ENCODE measurements around the gene MLEC.

The MLEC gene

GRCh38 chr12:120656008-120656407 is 30.9 kb upstream of the MLEC start:
- Histone ChIP-seq H3K27me3 (ENCODE audit: insufficient read depth, poor library complexity, severe bottlenecking) (no peaks in the 10 kb centered on the region), H3K9me3 (ENCODE audit: severe bottlenecking) (no peaks in the 10 kb centered on the region), H3K4me3 (ENCODE audit: severe bottlenecking) (no peak overlapping the region), H3K4me1 (ENCODE audit: insufficient read depth, poor library complexity, severe bottlenecking) (peaks cover 4% of the 10 kb centered on the region), H3K27ac (ENCODE audit: poor library complexity, severe bottlenecking) (no peak overlapping the region), H3K36me3 (ENCODE audit: low read depth) (no peaks in the 10 kb centered on the region)
- DNase-seq (ENCODE audit: low spot score) (no peak), ATAC-seq (ENCODE audit: low read depth) (no peak)
- no peak for TF ChIP-seq CTCF (IDR thresholded peaks at IDR 0.05; ENCODE audit: poor library complexity, severe bottlenecking)

DNA sequence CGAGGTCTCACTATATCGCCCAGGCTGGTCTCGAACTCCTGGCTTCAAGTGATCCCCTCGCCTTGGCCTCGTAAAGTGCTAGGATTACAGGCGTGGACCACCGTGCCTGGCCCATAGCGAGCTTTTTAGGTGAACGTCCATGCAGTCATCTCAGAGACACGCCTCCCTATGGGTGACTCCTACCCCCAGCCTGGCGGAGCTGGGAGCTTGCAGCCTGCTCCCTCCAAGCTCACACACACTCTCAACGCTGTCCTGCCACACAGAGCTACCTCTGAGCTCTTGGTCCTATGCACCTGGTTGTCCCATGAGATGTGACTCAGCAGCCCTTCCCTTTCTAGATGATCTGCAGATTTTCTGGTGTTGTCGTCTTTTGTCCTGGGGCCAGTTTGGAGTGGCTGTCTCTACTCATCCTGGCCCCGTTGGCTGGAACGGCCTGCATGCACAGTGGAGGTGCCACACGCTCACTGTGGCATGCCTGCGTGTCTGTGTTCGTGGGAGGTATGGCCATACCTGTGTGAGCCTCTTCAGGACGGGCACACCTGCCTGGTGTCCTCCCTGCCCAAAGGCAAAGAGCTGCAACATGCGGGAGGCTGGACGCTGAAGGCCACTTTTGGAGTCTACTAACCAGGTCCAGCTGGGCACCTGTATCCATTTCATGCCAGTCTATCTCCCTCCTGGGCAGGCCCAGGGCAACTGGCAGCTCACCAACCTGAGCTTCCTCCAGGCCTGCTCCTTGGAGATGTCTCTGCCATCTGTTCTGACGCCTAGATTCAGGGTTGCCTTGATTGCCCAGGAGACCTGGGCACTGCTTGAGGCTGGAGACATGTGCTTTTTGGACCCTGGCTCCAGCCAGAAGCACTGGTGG is 28.4 kb upstream of the MLEC start:
- ATAC-seq (ENCODE audit: low read depth) = no peak
- Histone ChIP-seq H3K27ac (ENCODE audit: poor library complexity, severe bottlenecking) (no peak overlapping the region), H3K4me1 (ENCODE audit: insufficient read depth, poor library complexity, severe bottlenecking) (no peaks in the 10 kb centered on the region), H3K4me3 (ENCODE audit: severe bottlenecking) (no peak overlapping the region), H3K9me3 (ENCODE audit: severe bottlenecking) (no peaks in the 10 kb centered on the region), H3K36me3 (ENCODE audit: low read depth) (no peaks in the 10 kb centered on the region), H3K27me3 (ENCODE audit: insufficient read depth, poor library complexity, severe bottlenecking) (no peaks in the 10 kb centered on the region)
- no peak for TF ChIP-seq CTCF (IDR thresholded peaks at IDR 0.05; ENCODE audit: poor library complexity, severe bottlenecking)
- no peak for DNase-seq (ENCODE audit: low spot score)

- no peak for TF ChIP-seq CTCF (IDR thresholded peaks at IDR 0.05; ENCODE audit: poor library complexity, severe bottlenecking)
- no peaks in the 10 kb centered on the region for H3K36me3 ChIP-seq (ENCODE audit: low read depth)
These were observed 27.8 kb upstream of the MLEC start for GRCh38 chr12:120659151-120659525.

DNA sequence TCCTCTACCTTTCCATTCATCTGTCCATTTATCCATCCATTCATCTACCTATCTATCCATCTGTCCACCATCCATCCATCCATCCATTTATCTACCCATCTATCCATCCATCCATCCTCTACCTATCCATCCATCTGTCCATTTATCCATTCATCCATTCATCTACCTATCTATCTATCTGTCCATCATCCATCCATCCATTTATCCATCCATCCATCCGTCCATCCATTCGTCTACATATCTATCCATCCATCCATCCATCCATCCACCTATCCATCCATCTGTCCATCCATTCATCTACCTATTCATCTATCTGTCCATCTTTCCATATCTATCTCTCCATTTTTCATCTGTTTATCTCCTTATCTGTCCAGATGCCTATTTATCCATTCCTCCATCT is 25.5 kb upstream of the MLEC start:
- DNase-seq (ENCODE audit: low spot score) (no peak), ATAC-seq (ENCODE audit: low read depth) (no peak)
- TF ChIP-seq CTCF (IDR thresholded peaks at IDR 0.05; ENCODE audit: poor library complexity, severe bottlenecking) = no peak
- Histone ChIP-seq H3K27me3 (ENCODE audit: insufficient read depth, poor library complexity, severe bottlenecking) (no peaks in the 10 kb centered on the region), H3K9me3 (ENCODE audit: severe bottlenecking) (no peaks in the 10 kb centered on the region), H3K27ac (ENCODE audit: poor library complexity, severe bottlenecking) (no peak overlapping the region), H3K4me3 (ENCODE audit: severe bottlenecking) (no peak overlapping the region), H3K36me3 (ENCODE audit: low read depth) (no peaks in the 10 kb centered on the region), H3K4me1 (ENCODE audit: insufficient read depth, poor library complexity, severe bottlenecking) (no peaks in the 10 kb centered on the region)

More at GRCh38 chr12:120659151-120659525, 27.8 kb upstream of the MLEC start:
- Histone ChIP-seq H3K9me3 (ENCODE audit: severe bottlenecking) (no peaks in the 10 kb centered on the region), H3K4me3 (ENCODE audit: severe bottlenecking) (no peak overlapping the region), H3K27me3 (ENCODE audit: insufficient read depth, poor library complexity, severe bottlenecking) (no peaks in the 10 kb centered on the region), H3K27ac (ENCODE audit: poor library complexity, severe bottlenecking) (no peak overlapping the region), H3K4me1 (ENCODE audit: insufficient read depth, poor library complexity, severe bottlenecking) (no peaks in the 10 kb centered on the region)
- DNase-seq (ENCODE audit: low spot score) (no peak), ATAC-seq (ENCODE audit: low read depth) (no peak)

DNA sequence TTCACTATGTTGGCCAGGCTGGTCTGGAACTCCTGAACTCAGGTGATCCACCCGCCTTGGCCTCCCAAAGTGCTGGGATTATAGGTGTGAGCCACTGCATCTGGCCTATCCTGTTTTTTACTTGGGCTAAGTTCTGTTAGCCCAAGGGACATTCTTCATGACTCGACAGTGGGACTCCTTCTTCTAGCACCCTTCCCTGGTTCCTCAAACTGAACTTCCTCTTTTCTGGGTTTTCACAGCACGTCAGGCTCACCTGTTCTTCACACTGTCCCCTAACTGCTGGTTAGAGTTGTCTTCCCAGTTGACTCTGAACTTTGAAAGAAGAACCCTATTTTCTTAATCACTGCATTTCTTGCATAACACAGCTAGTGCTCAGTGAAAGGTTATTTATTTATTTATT is 24.1 kb upstream of the MLEC start:
- no peak overlapping the region for H3K27ac ChIP-seq (ENCODE audit: poor library complexity, severe bottlenecking)
- H3K9me3 ChIP-seq (ENCODE audit: severe bottlenecking) = no peaks in the 10 kb centered on the region
- no peaks in the 10 kb centered on the region for H3K36me3 ChIP-seq (ENCODE audit: low read depth)
- no peak overlapping the region for H3K4me3 ChIP-seq (ENCODE audit: severe bottlenecking)
- no peaks in the 10 kb centered on the region for H3K27me3 ChIP-seq (ENCODE audit: insufficient read depth, poor library complexity, severe bottlenecking)
- no peaks in the 10 kb centered on the region for H3K4me1 ChIP-seq (ENCODE audit: insufficient read depth, poor library complexity, severe bottlenecking)
- no peak for TF ChIP-seq CTCF (IDR thresholded peaks at IDR 0.05; ENCODE audit: poor library complexity, severe bottlenecking)
- no peak for DNase-seq (ENCODE audit: low spot score)
- no peak for ATAC-seq (ENCODE audit: low read depth)
